ENCODE results near the gene DIABLO.

Gene DIABLO

GRCh38 chr12:122250536-122250935, 24.7 kb upstream of the DIABLO start:
- no peak overlapping the region for H3K4me3 ChIP-seq (ENCODE audit: low read depth, low read length)
- TF ChIP-seq, protein P1, sequence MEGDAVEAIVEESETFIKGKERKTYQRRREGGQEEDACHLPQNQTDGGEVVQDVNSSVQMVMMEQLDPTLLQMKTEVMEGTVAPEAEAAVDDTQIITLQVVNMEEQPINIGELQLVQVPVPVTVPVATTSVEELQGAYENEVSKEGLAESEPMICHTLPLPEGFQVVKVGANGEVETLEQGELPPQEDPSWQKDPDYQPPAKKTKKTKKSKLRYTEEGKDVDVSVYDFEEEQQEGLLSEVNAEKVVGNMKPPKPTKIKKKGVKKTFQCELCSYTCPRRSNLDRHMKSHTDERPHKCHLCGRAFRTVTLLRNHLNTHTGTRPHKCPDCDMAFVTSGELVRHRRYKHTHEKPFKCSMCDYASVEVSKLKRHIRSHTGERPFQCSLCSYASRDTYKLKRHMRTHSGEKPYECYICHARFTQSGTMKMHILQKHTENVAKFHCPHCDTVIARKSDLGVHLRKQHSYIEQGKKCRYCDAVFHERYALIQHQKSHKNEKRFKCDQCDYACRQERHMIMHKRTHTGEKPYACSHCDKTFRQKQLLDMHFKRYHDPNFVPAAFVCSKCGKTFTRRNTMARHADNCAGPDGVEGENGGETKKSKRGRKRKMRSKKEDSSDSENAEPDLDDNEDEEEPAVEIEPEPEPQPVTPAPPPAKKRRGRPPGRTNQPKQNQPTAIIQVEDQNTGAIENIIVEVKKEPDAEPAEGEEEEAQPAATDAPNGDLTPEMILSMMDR (IDR thresholded peaks at IDR 0.05; ENCODE audit: low read depth, low read length, missing control alignments): no peak
- DNase-seq (ENCODE audit: low read depth): no peak

DNA sequence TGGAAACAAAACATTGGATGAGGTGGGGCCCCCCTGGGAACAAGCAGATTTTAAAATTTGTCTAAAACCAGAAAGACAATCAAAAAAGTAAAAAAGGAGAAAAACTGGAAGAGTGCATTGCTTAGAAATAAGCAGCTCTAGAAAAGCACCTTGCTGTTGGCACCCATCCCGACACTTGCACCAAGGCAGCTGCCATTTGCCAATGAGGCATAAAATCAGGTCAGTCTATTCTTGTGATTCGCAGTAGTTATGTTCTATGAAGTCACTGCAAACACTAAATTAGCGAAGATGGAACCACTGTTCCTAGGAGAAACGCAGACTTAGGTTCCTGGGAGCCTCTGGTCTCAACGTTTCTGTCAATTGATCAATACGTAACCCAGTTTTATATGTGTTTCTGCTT, 24.2 kb upstream of the DIABLO start:
- H3K4me3 ChIP-seq (ENCODE audit: low read depth, low read length): no peak overlapping the region
- no peak for DNase-seq (ENCODE audit: low read depth)
- TF ChIP-seq, protein P1 (IDR thresholded peaks at IDR 0.05; ENCODE audit: low read depth, low read length, missing control alignments): no peak

DNA sequence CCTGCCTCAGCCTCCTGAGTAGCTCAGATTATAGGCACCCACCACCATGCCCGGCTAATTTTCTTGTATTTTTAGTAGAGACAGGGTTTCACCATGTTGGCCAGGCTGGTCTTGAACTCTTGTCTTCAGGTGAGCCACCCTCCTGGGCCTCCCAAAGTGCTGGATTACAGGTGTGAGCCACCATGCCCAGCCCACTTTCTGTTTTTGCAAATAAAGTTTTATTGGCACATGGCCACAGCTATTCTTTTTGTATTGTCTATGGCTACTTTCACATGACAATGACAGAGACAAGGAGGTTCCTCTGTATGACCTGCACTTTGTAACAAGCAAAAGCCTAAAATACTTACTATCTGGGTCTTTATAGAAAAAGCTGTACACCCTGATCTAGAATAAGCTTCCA, 19.7 kb upstream of the DIABLO start:
- TF ChIP-seq, protein P1 (IDR thresholded peaks at IDR 0.05; ENCODE audit: low read depth, low read length, missing control alignments): no peak
- H3K4me3 ChIP-seq (ENCODE audit: low read depth, low read length): no peak overlapping the region
- DNase-seq (ENCODE audit: low read depth): no peak

GRCh38 chr12:122244565-122245371, 18.9 kb upstream of the DIABLO start:
- no peak for DNase-seq (ENCODE audit: low read depth)
- H3K4me3 ChIP-seq (ENCODE audit: low read depth, low read length): no peak overlapping the region

GRCh38 chr12:122243965-122244364, 18.1 kb upstream of the DIABLO start:
- no peak for DNase-seq (ENCODE audit: low read depth)
- TF ChIP-seq, protein P1 (IDR thresholded peaks at IDR 0.05; ENCODE audit: low read depth, low read length, missing control alignments): no peak
- H3K4me3 ChIP-seq (ENCODE audit: low read depth, low read length): no peak overlapping the region

More at GRCh38 chr12:122244565-122245371, 18.9 kb upstream of the DIABLO start:
- TF ChIP-seq, protein P1 (IDR thresholded peaks at IDR 0.05; ENCODE audit: low read depth, low read length, missing control alignments): no peak

DNA sequence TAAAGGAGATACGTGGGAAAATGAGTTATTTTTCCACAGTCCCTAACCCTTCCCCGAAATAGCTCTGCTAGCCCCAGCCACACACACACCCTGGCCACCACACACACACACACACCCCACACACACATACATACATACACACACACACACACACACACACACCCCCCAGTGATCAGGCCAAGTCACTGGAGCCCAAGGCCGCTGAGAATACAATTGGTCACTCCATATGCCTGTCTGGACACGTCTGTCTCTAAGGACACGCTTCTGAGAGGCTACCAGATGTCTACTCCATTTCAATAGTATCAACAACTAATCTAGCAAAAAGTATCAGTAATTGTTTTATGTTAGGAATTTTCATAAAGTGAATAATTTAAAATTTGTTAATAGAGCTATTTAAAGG, 13.0 kb upstream of the DIABLO start:
- DNase-seq (ENCODE audit: low read depth): no peak
- H3K4me3 ChIP-seq (ENCODE audit: low read depth, low read length): no peak overlapping the region
- TF ChIP-seq, protein P1 (IDR thresholded peaks at IDR 0.05; ENCODE audit: low read depth, low read length, missing control alignments): no peak

GRCh38 chr12:122235741-122236140, 9.9 kb upstream of the DIABLO start:
- H3K4me3 ChIP-seq (ENCODE audit: low read depth, low read length): no peak overlapping the region
- DNase-seq (ENCODE audit: low read depth): no peak
- TF ChIP-seq, protein P1 (IDR thresholded peaks at IDR 0.05; ENCODE audit: low read depth, low read length, missing control alignments): no peak
